Activated CD4-positive, alpha-beta memory T cell treated with anti-CD3 and anti-CD28 coated beads for 36 hours (primary cell): Measurements from ENCODE around the gene GNAO1. TPM values are rescaled to one million over a fixed set of nuclear protein-coding genes. Genes with fewer than 3 reads are reported as not detected.
A peak's percentile ranks its signal among the peaks of the same experiment; 100 is the strongest.
"Not testable (repeated sequence)": the region's sequence is repeated elsewhere in the genome, so short reads cannot be mapped to it uniquely, and the experiment has no call there.

Experiments used
- CTCF ChIA-PET: fragments of 350-600 bp; sonication (Branson Sonifier 250); formaldehyde crosslinking; loops from one replicate; lab custom pipeline; 2021; ENCODE audit warnings: antibody characterized with exemption, inconsistent platforms; lab: Charles Lee
- POLR2A ChIA-PET: fragments of 350-600 bp; sonication (Branson Sonifier 250); formaldehyde crosslinking; loops from one replicate; lab custom pipeline; 2021; ENCODE audit warnings: antibody characterized with exemption; lab: Charles Lee
- DNase-seq: peaks from one replicate; pipeline ENCODE4 v3.0.0-alpha.2; 2020
- H3K27ac Mint-ChIP-seq: one replicate; pipeline ENCODE4 v1.8.0; 2021; ENCODE audit warnings: mixed read lengths
- H3K27me3 Mint-ChIP-seq: one replicate; pipeline ENCODE4 v1.8.0; 2021; ENCODE audit warnings: mixed read lengths
- H3K36me3 Mint-ChIP-seq: one replicate; pipeline ENCODE4 v1.8.0; 2021; ENCODE audit warnings: mixed read lengths
- H3K4me1 Mint-ChIP-seq: one replicate; pipeline ENCODE4 v1.8.0; 2021; ENCODE audit warnings: low read depth, mixed read lengths
- H3K4me3 Mint-ChIP-seq: one replicate; pipeline ENCODE4 v1.8.0; 2021; ENCODE audit warnings: mild to moderate bottlenecking, mixed read lengths
- H3K9me3 Mint-ChIP-seq: one replicate; pipeline ENCODE4 v1.8.0; 2021; ENCODE audit warnings: mixed read lengths
- intact Hi-C: fragments of 100-400 bp; cut with micrococcal nuclease; formaldehyde crosslinking; loops from one replicate; pipeline ENCODE4 v1.15.1; 2023
- total RNA-seq, 2 experiments: library from RNA; stranded (reverse); gene quantifications; one replicate each; pipeline ENCODE4 v1.2.3, GENCODE V29; 2021

The GNAO1 gene
- total RNA-seq, 2 experiments from 2014 or later = 1.3 to 1.4 TPM

DNA sequence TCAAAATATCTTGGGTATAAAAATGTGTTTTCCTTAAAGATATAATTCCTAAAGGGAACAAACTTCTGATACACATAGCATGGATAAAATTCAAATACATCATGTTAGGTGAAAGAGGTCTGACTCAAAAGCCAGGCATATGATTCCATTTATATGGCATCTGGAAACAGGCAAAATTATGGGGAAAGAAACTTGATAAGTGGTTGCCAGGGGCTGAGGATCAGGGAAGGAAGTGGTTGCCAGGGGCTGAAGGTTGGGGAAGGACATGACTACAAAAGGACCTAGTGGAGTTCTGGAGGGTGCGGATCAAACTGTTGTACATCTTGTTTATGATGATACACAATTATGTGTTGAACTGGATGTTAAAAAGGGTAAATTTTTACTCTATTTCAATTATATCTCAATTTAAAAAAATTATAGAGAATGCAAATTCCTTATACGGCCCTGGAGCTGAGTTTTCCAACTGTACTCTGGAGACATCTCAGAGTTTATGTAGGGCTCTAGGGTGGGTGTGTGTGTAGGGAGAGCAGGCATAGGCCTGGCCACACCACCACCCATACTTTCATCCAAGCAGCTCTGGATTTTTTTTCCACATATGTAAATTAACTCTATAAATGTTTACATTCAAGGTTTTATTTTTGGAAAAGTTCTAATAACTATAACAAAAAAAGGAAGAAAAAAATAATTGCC lies 179.0 kb downstream of the GNAO1 start:
- CTCF ChIA-PET = interaction anchor here (0.9 to 1.3 kb wide), 2 partner anchors 10 to 14 kb away, joined by 4 read pairs; no protein-coding TSS in a partner anchor
- DNase-seq = no peak

DNA sequence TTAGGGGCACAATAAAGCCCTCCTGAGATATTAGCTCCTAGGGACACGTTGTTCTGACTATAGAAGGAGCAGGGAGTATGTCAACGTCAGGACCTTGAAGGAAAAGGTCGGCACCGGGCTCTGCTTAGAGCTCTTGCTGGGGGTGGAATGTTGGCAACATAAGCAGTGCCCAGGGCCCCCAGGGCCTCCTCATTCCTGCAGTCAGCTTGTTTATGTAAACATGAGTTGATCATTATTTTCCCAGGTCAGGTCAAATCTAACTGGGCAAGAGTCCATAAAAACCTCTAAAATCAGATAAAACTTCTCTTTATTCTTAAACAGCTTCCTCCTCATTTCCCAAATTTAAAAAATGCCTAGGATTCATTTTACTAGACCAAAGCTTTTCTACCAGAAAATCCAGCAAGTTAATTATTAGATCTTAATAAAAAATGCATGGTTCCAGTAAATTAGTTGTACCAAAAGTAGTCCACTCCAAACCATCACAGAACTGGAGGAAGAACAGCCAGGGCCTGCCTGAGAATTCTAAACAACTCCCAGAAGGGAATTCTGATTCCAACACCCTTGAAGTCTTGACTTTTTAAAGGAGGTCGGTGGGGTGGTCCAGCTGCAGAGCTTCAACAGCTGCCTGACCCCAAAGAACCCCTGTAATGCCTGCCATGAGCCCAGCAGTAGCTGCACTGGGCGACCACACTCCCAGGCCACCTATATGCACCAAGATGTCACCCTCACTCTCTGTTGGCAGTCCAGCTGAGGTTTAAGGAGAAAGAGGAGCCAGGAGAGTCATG lies 179.8 kb downstream of the GNAO1 start:
- H3K27ac Mint-ChIP-seq = no peak overlapping the region
- peaks cover 16% of the 10 kb centered on the region for H3K4me1 Mint-ChIP-seq
- intact Hi-C loops = no loop called here
- no peaks in the 10 kb centered on the region for H3K9me3 Mint-ChIP-seq
- H3K36me3 Mint-ChIP-seq = peaks cover 8% of the 10 kb centered on the region
- no peaks in the 10 kb centered on the region for H3K27me3 Mint-ChIP-seq
- ChIA-PET POLR2A (no interaction called here), CTCF (interaction anchor here (1.3 kb wide), 1 partner anchor 14 kb away, joined by 4 read pairs; no protein-coding TSS in a partner anchor)
- DNase-seq = no peak
- H3K4me3 Mint-ChIP-seq = no peak overlapping the region

More for the DNA sequence above, 179.0 kb downstream of the GNAO1 start:
- Mint-ChIP-seq H3K4me1 (peaks cover 14% of the 10 kb centered on the region), H3K36me3 (peaks cover 5% of the 10 kb centered on the region), H3K27ac (no peak overlapping the region), H3K4me3 (no peak overlapping the region), H3K27me3 (no peaks in the 10 kb centered on the region), H3K9me3 (no peaks in the 10 kb centered on the region)
- intact Hi-C loops = no loop called here
- POLR2A ChIA-PET = no interaction called here

DNA sequence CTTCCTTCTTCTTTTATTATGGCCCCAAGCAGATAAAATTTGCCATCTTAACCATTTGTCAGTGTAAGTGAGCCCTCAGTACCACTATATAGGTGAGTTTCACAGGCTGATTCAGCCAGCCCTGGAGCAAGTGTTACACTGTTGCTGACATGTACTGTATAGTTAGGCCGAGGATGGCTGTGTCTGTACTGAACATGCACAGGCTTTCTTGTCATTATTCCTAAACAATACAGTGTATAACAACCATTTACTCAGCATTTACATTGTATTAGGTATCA lies 180.3 kb downstream of the GNAO1 start:
- H3K9me3 Mint-ChIP-seq = no peaks in the 10 kb centered on the region
- H3K4me1 Mint-ChIP-seq = peaks cover 16% of the 10 kb centered on the region
- H3K36me3 Mint-ChIP-seq = peaks cover 8% of the 10 kb centered on the region
- no peaks in the 10 kb centered on the region for H3K27me3 Mint-ChIP-seq
- CTCF ChIA-PET = no interaction called here
- no peak overlapping the region for H3K27ac Mint-ChIP-seq
- intact Hi-C loops = no loop called here
- H3K4me3 Mint-ChIP-seq = no peak overlapping the region
- no peak for DNase-seq
- POLR2A ChIA-PET = no interaction called here

DNA sequence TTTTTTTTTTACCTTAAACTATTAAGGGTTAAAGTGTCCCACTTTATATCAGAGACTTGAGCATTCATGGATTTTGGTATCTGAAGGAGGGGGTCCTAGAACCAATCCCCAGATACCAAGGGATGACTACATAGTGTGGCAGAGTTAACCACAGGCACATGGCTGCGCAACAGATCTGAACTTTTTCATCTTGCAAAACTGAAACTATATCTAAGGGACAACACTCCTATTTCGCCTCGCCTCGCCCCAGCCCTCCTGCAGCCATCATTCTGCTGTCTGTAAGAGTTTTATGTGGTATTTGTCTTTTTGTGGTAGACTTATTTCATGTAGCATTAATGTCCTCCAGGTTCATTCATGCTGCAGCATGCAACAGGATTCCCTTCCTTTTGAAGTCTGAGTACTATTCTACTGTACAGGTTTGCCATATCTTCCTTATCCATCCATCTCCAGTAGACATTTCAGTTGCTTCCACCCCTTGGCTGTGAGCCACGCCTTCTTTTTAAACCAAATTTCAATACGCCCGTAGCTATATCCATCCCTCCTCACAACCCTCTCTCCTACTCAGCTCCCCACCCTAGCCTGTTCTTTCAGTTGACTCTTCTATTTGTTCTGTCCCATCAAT lies 180.8 kb downstream of the GNAO1 start:
- Mint-ChIP-seq H3K9me3 (no peaks in the 10 kb centered on the region), H3K36me3 (peaks cover 6% of the 10 kb centered on the region)
- peak; percentile 27 for DNase-seq

DNA sequence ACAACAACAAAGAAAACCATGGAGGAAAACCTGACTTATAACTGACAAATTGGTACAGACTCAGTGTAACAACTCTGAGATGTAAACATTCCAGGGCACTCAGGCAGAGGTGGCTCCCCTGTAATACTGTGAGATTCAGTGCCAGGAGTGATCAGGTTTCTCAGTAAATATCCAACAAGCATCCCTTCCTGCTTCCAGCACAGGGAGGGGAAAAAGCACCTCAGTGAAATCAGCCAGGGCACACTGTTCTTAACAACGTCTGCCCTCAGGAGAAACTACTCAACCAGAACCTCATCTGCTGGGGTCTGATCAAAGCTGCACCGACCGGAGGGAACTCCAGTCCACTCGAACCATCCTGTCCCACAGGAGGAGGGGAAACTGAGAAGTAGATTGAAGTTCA lies 181.7 kb downstream of the GNAO1 start:
- ChIA-PET POLR2A (no interaction called here), CTCF (no interaction called here)
- H3K36me3 Mint-ChIP-seq = peaks cover 7% of the 10 kb centered on the region
- no peaks in the 10 kb centered on the region for H3K9me3 Mint-ChIP-seq
- no peak overlapping the region for H3K27ac Mint-ChIP-seq
- intact Hi-C loops = no loop called here
- no peak for DNase-seq
- H3K4me1 Mint-ChIP-seq = peaks cover 20% of the 10 kb centered on the region
- no peak overlapping the region for H3K4me3 Mint-ChIP-seq
- H3K27me3 Mint-ChIP-seq = no peaks in the 10 kb centered on the region

More for the DNA sequence above, 180.8 kb downstream of the GNAO1 start:
- ChIA-PET CTCF (no interaction called here), POLR2A (no interaction called here)
- intact Hi-C loops = no loop called here
- H3K27ac Mint-ChIP-seq = no peak overlapping the region
- no peaks in the 10 kb centered on the region for H3K27me3 Mint-ChIP-seq
- no peak overlapping the region for H3K4me3 Mint-ChIP-seq
- peaks cover 16% of the 10 kb centered on the region for H3K4me1 Mint-ChIP-seq

DNA sequence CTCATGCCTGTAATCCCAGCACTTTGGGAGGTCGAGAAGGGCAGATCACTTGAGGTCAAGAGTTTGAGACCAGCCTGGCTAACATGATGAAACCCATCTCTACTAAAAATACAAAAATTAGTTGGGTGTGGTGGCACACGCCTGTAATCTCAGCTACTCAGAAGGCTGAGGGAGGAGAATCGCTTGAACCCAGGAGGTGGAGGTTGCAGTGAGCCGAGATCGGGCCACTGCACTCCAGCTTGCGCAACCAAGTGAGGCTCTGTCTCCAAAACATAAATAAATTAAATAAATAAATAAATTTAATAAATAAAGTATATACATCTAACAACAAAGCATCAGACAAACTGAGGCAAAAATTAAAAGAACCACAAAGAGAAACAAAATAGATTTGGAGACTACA lies 184.5 kb downstream of the GNAO1 start:
- intact Hi-C loops, H3K27ac Mint-ChIP-seq, CTCF ChIA-PET, H3K9me3 Mint-ChIP-seq, H3K27me3 Mint-ChIP-seq, DNase-seq, POLR2A ChIA-PET, H3K4me3 Mint-ChIP-seq: not testable (repeated sequence)
- peaks cover 20% of the 10 kb centered on the region for H3K4me1 Mint-ChIP-seq
- peaks cover 35% of the 10 kb centered on the region for H3K36me3 Mint-ChIP-seq

DNA sequence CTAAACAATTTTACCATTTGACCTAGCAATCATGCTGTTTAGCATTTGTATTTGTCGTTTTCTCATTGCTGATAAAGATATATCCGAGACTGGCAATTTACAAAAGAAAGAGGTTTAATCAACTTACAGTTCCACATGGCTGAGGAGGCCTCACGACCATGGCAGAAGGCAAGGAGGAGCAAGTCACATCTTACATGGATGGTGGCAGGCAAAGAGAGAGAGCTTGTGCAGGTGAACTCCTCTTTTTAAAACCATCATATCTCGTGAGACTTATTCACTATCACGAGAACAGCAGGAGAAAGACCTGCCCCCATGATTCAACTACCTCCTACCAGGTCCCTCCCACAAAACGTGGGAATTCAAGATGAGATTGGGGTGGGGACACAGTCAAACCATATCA lies 187.8 kb downstream of the GNAO1 start:
- H3K4me3 Mint-ChIP-seq, intact Hi-C loops, H3K27me3 Mint-ChIP-seq, CTCF ChIA-PET, DNase-seq, H3K4me1 Mint-ChIP-seq, POLR2A ChIA-PET, H3K27ac Mint-ChIP-seq: not testable (repeated sequence)
- Mint-ChIP-seq H3K36me3 (peaks cover 66% of the 10 kb centered on the region), H3K9me3 (peaks cover 23% of the 10 kb centered on the region)

DNA sequence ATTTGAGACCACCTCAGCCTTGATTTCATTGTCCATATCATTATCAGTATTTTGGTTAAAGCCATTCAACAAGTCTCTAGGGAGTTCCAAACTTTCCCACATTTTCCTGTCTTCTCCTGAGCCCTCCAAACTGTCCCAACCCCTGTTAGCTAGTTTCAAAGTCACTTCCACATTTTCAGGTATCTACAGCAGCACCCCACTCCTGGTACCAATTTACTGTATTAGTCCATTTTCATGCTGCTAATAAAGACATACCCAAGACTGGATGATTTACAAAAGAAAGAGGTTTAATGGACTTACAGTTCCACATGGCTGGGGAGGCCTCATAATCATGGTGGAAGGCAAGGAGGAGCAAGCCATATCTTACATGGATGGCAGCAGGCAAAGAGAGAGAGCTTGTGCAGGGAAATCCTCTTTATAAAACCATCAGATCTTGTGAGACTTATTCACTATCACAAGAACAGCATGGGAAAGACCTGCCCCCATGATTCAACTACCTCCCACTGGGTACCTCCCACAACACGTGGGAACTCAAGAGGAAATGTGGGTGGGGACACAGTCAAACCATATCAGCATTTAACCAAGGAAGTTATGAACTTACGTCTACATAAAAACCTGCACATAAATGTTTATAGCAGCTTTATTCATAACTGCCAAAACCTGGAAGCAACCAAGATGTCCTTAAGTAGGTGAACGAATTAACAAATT lies 189.6 kb downstream of the GNAO1 start:
- H3K36me3 Mint-ChIP-seq = peaks cover 76% of the 10 kb centered on the region
- H3K4me1 Mint-ChIP-seq, POLR2A ChIA-PET, CTCF ChIA-PET, intact Hi-C loops, H3K27me3 Mint-ChIP-seq, H3K27ac Mint-ChIP-seq, DNase-seq, H3K4me3 Mint-ChIP-seq: not testable (repeated sequence)
- peaks cover 23% of the 10 kb centered on the region for H3K9me3 Mint-ChIP-seq

DNA sequence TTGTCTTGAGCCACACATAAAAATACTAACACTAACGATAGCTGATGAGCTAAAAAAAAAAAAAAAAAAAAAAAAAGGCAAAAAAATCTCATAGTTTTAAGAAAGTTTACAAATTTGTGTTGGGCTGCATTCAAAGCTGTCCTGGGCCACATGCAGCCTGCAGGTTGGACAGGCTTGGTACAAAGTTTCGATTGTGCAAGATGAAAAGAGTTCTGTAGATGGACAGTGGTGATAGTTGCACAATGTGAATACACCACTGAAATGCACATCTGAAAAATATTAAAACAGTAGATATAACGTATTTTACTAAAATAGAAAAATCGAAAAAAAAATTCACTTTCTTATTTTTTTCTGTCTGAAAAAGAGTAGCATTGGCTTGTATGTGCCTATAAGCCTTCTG lies 191.2 kb downstream of the GNAO1 start:
- no peak for DNase-seq
- POLR2A ChIA-PET = no interaction called here
- peaks cover 23% of the 10 kb centered on the region for H3K9me3 Mint-ChIP-seq
- no peak overlapping the region for H3K27ac Mint-ChIP-seq
- CTCF ChIA-PET = no interaction called here
- no peaks in the 10 kb centered on the region for H3K27me3 Mint-ChIP-seq
- no peak overlapping the region for H3K4me3 Mint-ChIP-seq
- peaks cover 2% of the 10 kb centered on the region for H3K4me1 Mint-ChIP-seq
- intact Hi-C loops = no loop called here
- peaks cover 79% of the 10 kb centered on the region for H3K36me3 Mint-ChIP-seq

DNA sequence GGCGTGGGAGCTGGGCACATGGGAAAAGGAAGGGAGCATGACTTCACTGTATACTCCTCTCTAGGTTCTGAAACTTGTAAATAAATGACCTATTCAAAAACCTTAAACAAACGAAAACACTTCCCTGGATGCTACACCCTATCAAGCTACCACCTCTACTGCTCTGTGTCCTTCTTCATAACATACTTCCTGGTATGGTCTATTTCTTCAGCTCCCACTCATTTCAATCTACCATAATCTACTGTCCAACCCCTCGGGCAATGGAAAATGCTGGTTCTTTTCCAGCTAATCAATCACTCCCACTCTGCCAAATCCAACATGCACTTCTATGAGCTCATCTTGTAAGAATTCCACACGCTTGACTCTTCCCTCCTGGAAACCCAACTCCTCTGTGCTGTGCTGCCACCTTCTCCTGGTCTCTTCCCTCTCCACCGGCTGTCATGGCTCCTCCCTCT lies 191.6 kb downstream of the GNAO1 start:
- intact Hi-C loops = no loop called here
- no peaks in the 10 kb centered on the region for H3K4me1 Mint-ChIP-seq
- DNase-seq = no peak
- no peaks in the 10 kb centered on the region for H3K27me3 Mint-ChIP-seq
- no peak overlapping the region for H3K4me3 Mint-ChIP-seq
- no peak overlapping the region for H3K27ac Mint-ChIP-seq
- POLR2A ChIA-PET = no interaction called here
- CTCF ChIA-PET = no interaction called here
- peaks cover 82% of the 10 kb centered on the region for H3K36me3 Mint-ChIP-seq
- peaks cover 23% of the 10 kb centered on the region for H3K9me3 Mint-ChIP-seq

DNA sequence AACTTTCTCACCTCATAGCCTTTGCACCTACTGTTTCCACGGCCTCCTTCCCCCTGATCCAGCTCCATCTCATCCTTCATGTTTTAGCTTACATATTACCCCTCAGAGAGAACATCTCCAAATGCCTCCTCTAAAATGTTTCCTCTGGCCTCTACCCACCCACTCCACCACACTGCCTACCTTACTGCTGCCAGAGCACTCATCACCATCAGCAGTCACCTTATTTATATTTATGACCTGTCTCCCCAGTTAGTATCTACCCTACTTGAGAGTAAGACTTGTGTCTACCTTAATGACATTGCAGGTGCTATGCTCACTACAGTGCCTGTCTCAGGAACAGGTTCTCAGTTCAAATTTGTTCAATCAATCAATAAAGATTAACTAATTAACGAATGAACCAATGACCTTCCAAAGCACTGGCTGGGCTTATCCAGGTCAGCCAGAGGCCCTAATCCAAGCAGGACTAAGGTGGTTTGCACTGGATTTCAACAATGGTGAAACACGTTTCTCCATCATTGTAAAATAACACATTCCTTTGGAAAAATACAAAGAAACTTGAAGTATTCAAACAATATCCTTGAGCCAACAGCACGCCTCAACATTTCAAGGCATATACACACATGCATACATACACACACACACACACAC lies 192.9 kb downstream of the GNAO1 start:
- ChIA-PET POLR2A (no interaction called here), CTCF (no interaction called here)
- Mint-ChIP-seq H3K27ac (no peak overlapping the region), H3K9me3 (peaks cover 23% of the 10 kb centered on the region), H3K4me1 (no peaks in the 10 kb centered on the region), H3K27me3 (no peaks in the 10 kb centered on the region), H3K36me3 (peaks cover 73% of the 10 kb centered on the region), H3K4me3 (no peak overlapping the region)
- no peak for DNase-seq
- intact Hi-C loops = no loop called here

DNA sequence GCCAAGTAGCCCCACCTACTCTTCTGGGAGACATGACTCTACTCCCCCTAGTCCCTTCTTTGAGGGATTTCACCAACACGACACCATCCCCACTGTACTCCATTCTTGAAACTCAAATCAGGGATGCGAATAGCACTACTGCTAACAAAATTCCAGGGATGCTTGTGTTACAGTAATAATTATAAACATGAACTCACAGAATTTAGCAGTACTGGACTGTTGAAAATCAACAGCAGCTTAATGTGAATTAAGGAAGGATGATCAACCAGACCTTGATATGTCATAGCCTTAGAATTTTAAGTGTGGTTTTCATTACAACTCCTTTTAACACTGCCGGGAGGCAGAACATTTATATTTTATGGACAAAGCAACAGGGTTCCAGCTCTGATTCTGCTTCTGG lies 196.1 kb downstream of the GNAO1 start:
- intact Hi-C loops = no loop called here
- ChIA-PET POLR2A (no interaction called here), CTCF (no interaction called here)
- H3K27me3 Mint-ChIP-seq = no peaks in the 10 kb centered on the region
- no peak overlapping the region for H3K27ac Mint-ChIP-seq
- peaks cover 55% of the 10 kb centered on the region for H3K36me3 Mint-ChIP-seq
- DNase-seq = no peak
- no peaks in the 10 kb centered on the region for H3K4me1 Mint-ChIP-seq
- H3K4me3 Mint-ChIP-seq = no peak overlapping the region
- peaks cover 5% of the 10 kb centered on the region for H3K9me3 Mint-ChIP-seq
